CD4-positive, alpha-beta memory T cell (primary cell): ENCODE results near the gene TYK2. TPM values are rescaled to one million over a fixed set of nuclear protein-coding genes. Genes with fewer than 3 reads are reported as not detected.
A peak's percentile ranks its signal among the peaks of the same experiment; 100 is the strongest.

ENCODE experiments used
- CTCF ChIA-PET: fragments of 350-600 bp; sonication (Branson Sonifier 250); formaldehyde crosslinking; loops from one replicate; lab custom pipeline; 2021; ENCODE audit warnings: inconsistent platforms; ENCODE audit not compliant: partially characterized antibody; lab: Charles Lee
- POLR2A ChIA-PET: fragments of 350-600 bp; sonication (Branson Sonifier 250); formaldehyde crosslinking; loops from one replicate; lab custom pipeline; 2021; ENCODE audit not compliant: partially characterized antibody; lab: Charles Lee
- DNase-seq, 5 donors: peaks; one replicate each; pipeline versions ENCODE4 v3.0.0 to v3.0.0-alpha.2; 2020 to 2022; ENCODE audit warnings: mixed read lengths in 1 of 5
- H3K27ac ChIP-seq: one replicate; pipeline ENCODE4 v1.7.0; 2013; ENCODE audit warnings: low read depth, low read length
- H3K27me3 ChIP-seq: 2 replicates; pipeline ENCODE4 v1.7.0; 2013; ENCODE audit warnings: mild to moderate bottlenecking, low read length, moderate library complexity; ENCODE audit not compliant: insufficient read depth
- H3K36me3 ChIP-seq: 2 replicates; pipeline ENCODE4 v1.7.0; 2013; ENCODE audit warnings: mild to moderate bottlenecking, low read length, moderate library complexity; ENCODE audit not compliant: insufficient read depth
- H3K4me1 ChIP-seq: 2 replicates; pipeline ENCODE4 v1.7.0; 2013; ENCODE audit warnings: mild to moderate bottlenecking, low read length, moderate library complexity; ENCODE audit not compliant: insufficient read depth
- H3K4me3 ChIP-seq, 2 donors: one replicate each; pipeline ENCODE4 v1.7.0; 2013; ENCODE audit warnings: low read length in 2 of 2, mild to moderate bottlenecking in 1 of 2
- H3K9me3 ChIP-seq, 2 donors: one replicate each; pipeline ENCODE4 v1.7.0; 2013; ENCODE audit warnings: low read length in 2 of 2, control low read depth in 1 of 2; ENCODE audit not compliant: control insufficient read depth in 1 of 2
- H3K27ac Mint-ChIP-seq, 7 donors: one replicate each; pipeline ENCODE4 v1.8.0; 2020 to 2021; ENCODE audit warnings: mixed read lengths in 7 of 7, mild to moderate bottlenecking in 6 of 7, inconsistent platforms in 3 of 7, moderate library complexity in 3 of 7
- H3K27me3 Mint-ChIP-seq, 2 donors: one replicate each; pipeline ENCODE4 v1.8.0; 2020 to 2021; ENCODE audit warnings: mixed read lengths in 2 of 2
- H3K36me3 Mint-ChIP-seq, 2 donors: one replicate each; pipeline ENCODE4 v1.8.0; 2020 to 2021; ENCODE audit warnings: mixed read lengths in 2 of 2, inconsistent platforms in 1 of 2, mild to moderate bottlenecking in 1 of 2
- H3K4me1 Mint-ChIP-seq, 4 donors: one replicate each; pipeline ENCODE4 v1.8.0; 2020 to 2021; ENCODE audit warnings: mixed read lengths in 4 of 4, mild to moderate bottlenecking in 1 of 4
- H3K4me3 Mint-ChIP-seq, 8 donors: one replicate each; pipeline ENCODE4 v1.8.0; 2020 to 2021; ENCODE audit warnings: mixed read lengths in 8 of 8, mild to moderate bottlenecking in 7 of 8, moderate library complexity in 6 of 8, inconsistent platforms in 3 of 8
- H3K9me3 Mint-ChIP-seq, 8 donors: one replicate each; pipeline ENCODE4 v1.8.0; 2020 to 2021; ENCODE audit warnings: mixed read lengths in 8 of 8, mild to moderate bottlenecking in 5 of 8, inconsistent platforms in 3 of 8, moderate library complexity in 1 of 8
- intact Hi-C: fragments of 100-400 bp; cut with micrococcal nuclease; formaldehyde crosslinking; loops from one replicate; pipeline ENCODE4 v1.15.1; 2023
- polyA plus RNA-seq, 2 donors: library from polyadenylated mRNA; unstranded; fragments of 300-500 nt; fragmentation: Illumina TruSeq; gene quantifications; one replicate each; pipeline ENCODE4 v1.2.3, GENCODE V29; 2021
- total RNA-seq, 2 experiments: library from RNA; stranded (reverse); gene quantifications; one replicate each; pipeline ENCODE4 v1.2.3, GENCODE V29; 2021

TYK2 gene
- total RNA-seq = 100 to 1,000 TPM; 297 to 314 TPM
- 10 to 100 TPM; 33.3 to 77.2 TPM for polyA plus RNA-seq

DNA sequence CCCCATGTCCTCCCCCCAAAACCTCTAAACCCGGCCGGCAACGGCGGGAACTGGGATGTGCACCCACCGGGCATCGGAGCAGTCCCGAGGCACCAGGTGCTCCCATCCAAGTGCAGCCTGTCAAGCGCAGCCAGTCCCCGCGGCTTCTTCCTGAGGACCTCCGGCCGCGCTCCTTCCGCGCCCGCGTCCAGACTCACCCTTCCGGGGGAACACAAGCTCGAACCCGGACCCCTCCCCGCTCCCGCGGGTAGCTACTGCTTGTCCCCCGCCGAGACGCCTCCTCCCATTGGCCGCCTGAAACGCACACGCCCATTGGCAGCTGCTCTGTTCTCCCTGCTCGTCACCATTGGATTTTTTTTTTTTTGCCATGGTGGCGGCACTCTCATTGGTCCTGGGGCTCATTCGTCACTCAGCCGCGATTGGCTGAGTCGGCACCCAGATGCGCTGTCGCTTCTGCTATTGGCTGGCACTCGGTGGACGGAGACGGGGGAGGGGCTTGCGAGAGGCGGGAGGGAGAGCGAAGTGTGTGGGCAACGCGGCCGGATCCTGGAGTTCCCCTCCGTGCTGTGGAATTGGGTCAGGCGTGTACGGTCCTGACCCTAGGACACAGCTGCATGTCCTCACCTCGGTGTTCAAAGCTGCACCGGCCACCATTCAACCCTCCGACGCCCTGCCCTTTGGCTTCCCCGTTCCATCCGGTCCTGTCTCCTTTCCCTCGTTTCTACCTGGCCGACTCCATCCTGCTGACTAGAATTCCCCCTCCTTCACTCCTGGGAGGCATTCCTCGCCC, at the start of gene TYK2:
Gene TYK2 (minus strand): TSS at position 260 of the 790 bp plus-strand sequence. CDS start 2,166 bp downstream, outside the sequence.
- H3K4me1 ChIP-seq = peaks cover 13% of the 10 kb centered on the region
- H3K27me3 ChIP-seq = no peaks in the 10 kb centered on the region
- no peaks in the 10 kb centered on the region for H3K9me3 ChIP-seq
- H3K4me3 ChIP-seq = peak within 1 kb of the TSS; percentile 79 to 91
- peaks cover 0 to 2% (median 0%) of the 10 kb centered on the region in 8 donors for H3K9me3 Mint-ChIP-seq
- peak within 1 kb of the TSS; percentile 93 to 98 (median 96) for H3K4me3 Mint-ChIP-seq
- H3K4me1 Mint-ChIP-seq = peaks cover 18 to 28% (median 23%) of the 10 kb centered on the region in 4 donors
- ChIA-PET CTCF (interaction anchor here (0.5 to 5.1 kb wide), 8 partner anchors 10 to 519 kb away, joined by 3 to 37 read pairs (median 4); partner anchors contain the start of gene ICAM1), POLR2A (interaction anchor here (0.6 to 4.2 kb wide), 22 partner anchors 8 to 542 kb away, joined by 3 to 67 read pairs (median 4); partner anchors contain the start of genes ICAM1, ICAM4, ICAM5 and RAVER1)
- peak within 1 kb of the TSS; percentile 81 to 99 (median 98) for H3K27ac Mint-ChIP-seq
- DNase-seq = peak; percentile 96 to 98 (median 97)
- peak within 1 kb of the TSS; percentile 89 for H3K27ac ChIP-seq
- H3K36me3 ChIP-seq = peaks cover 4% of the 10 kb centered on the region
- H3K27me3 Mint-ChIP-seq = no peaks in the 10 kb centered on the region
- intact Hi-C loops = loop anchor here (1.0 to 2.0 kb wide), 3 partner anchors 41 to 110 kb away; partner anchors contain the start of genes ICAM1, ICAM3 and RAVER1
- peaks cover 17 to 20% of the 10 kb centered on the region in 2 donors for H3K36me3 Mint-ChIP-seq

- Histone ChIP-seq H3K27ac (peak overlapping the region; percentile 73), H3K36me3 (no peaks in the 10 kb centered on the region), H3K4me1 (peaks cover 71% of the 10 kb centered on the region), H3K9me3 (no peaks in the 10 kb centered on the region), H3K4me3 (no peak overlapping the region), H3K27me3 (no peaks in the 10 kb centered on the region)
- H3K4me3 Mint-ChIP-seq = peak overlapping the region in 2 of 8 donors; percentile 32 to 90
- intact Hi-C loops = no loop called here
- CTCF ChIA-PET = interaction anchor here (0.9 to 19.1 kb wide), 7 partner anchors 8 to 177 kb away, joined by 3 to 379 read pairs (median 6); partner anchors contain the start of genes CDC37 and MRPL4
- H3K9me3 Mint-ChIP-seq = peaks cover 0 to 7% (median 0%) of the 10 kb centered on the region in 8 donors
- DNase-seq = no peak
- peak overlapping the region; percentile 90 to 99 (median 98) for H3K27ac Mint-ChIP-seq
- peaks cover 10 to 26% of the 10 kb centered on the region in 2 donors for H3K27me3 Mint-ChIP-seq
- H3K36me3 Mint-ChIP-seq = peaks cover 0 to 12% of the 10 kb centered on the region in 2 donors
- peaks cover 32 to 84% (median 56%) of the 10 kb centered on the region in 4 donors for H3K4me1 Mint-ChIP-seq
- POLR2A ChIA-PET = interaction anchor here (1.0 to 26.5 kb wide), 3 partner anchors 7 to 124 kb away, joined by 5 to 470 read pairs (median 6); partner anchors contain the start of gene CDC37
These were observed 48.6 kb upstream of the TYK2 start for GRCh38 chr19:10428996-10429381.

GRCh38 chr19:10427169-10427568, 46.8 kb upstream of the TYK2 start:
- Mint-ChIP-seq H3K4me1 (peaks cover 37 to 81% (median 59%) of the 10 kb centered on the region in 4 donors), H3K9me3 (peaks cover 0 to 7% (median 0%) of the 10 kb centered on the region in 8 donors), H3K27ac (peak overlapping the region; percentile 85 to 99 (median 98)), H3K27me3 (peaks cover 14 to 36% of the 10 kb centered on the region in 2 donors), H3K4me3 (peak overlapping the region in 1 of 8 donors; percentile 90), H3K36me3 (peaks cover 0 to 12% of the 10 kb centered on the region in 2 donors)
- ChIA-PET CTCF (interaction anchor here (4.1 to 19.1 kb wide), 3 partner anchors 10 to 23 kb away, joined by 32 to 379 read pairs (median 117); partner anchors contain the start of gene CDC37), POLR2A (interaction anchor here (1.5 to 26.5 kb wide), 2 partner anchors 18 to 284 kb away, joined by 4 to 470 read pairs; partner anchors contain the start of gene CDC37)
- Histone ChIP-seq H3K4me3 (no peak overlapping the region), H3K36me3 (no peaks in the 10 kb centered on the region), H3K9me3 (no peaks in the 10 kb centered on the region), H3K4me1 (peaks cover 68% of the 10 kb centered on the region), H3K27ac (peak overlapping the region; percentile 73), H3K27me3 (peaks cover 6% of the 10 kb centered on the region)
- intact Hi-C loops = no loop called here
- DNase-seq = no peak

- Histone ChIP-seq H3K27ac (peak overlapping the region; percentile 38), H3K9me3 (no peaks in the 10 kb centered on the region), H3K4me1 (peaks cover 73% of the 10 kb centered on the region), H3K36me3 (no peaks in the 10 kb centered on the region), H3K27me3 (peaks cover 33% of the 10 kb centered on the region), H3K4me3 (peak overlapping the region in 1 of 2 donors; percentile 60)
- H3K27ac Mint-ChIP-seq = peak overlapping the region; percentile 36 to 99 (median 97)
- peak in 4 of 5 donors; percentile 59 to 86 (median 64) for DNase-seq
- H3K9me3 Mint-ChIP-seq = peaks cover 0 to 11% (median under 1%) of the 10 kb centered on the region in 8 donors
- H3K27me3 Mint-ChIP-seq = peaks cover 29 to 46% of the 10 kb centered on the region in 2 donors
- ChIA-PET CTCF (interaction anchor here (1.0 to 19.1 kb wide), 7 partner anchors 9 to 224 kb away, joined by 3 to 379 read pairs (median 6); partner anchors contain the start of genes CDC37 and ICAM1), POLR2A (interaction anchor here (0.9 to 26.5 kb wide), 5 partner anchors 13 to 188 kb away, joined by 3 to 470 read pairs (median 3); partner anchors contain the start of genes CDC37 and ICAM1)
- H3K36me3 Mint-ChIP-seq = peaks cover 0 to 11% of the 10 kb centered on the region in 2 donors
- peak overlapping the region in 7 of 8 donors; percentile 52 to 79 (median 61) for H3K4me3 Mint-ChIP-seq
- peaks cover 35 to 79% (median 60%) of the 10 kb centered on the region in 4 donors for H3K4me1 Mint-ChIP-seq
- intact Hi-C loops = loop anchor here (1.0 kb wide), 1 partner anchor 21 kb away; the partner anchor contains the start of gene CDC37
These were observed 43.8 kb upstream of the TYK2 start for GRCh38 chr19:10424011-10424637.

DNA sequence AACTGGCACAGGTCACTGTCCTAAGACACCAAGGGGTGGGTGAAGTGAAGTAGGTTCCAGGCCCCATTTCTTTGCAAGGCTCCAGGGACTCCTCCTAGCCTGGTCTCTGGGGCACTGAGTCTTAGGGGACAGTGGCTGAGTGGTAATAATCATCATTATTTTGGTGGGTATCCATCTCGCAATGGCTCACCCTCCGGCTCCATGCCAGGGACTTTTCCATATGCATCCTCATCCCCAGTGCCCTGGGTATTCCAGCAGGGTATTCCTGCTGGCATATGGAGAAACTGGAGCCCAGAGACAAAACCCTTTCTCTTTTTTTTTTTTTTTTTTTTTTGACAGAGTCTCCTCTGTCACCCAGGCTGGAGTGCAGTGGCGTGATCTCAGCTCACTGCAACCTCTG, 42.5 kb upstream of the TYK2 start:
- no peak for DNase-seq
- no peaks in the 10 kb centered on the region for H3K9me3 ChIP-seq
- intact Hi-C loops = no loop called here
- Mint-ChIP-seq H3K4me1 (peaks cover 31 to 77% (median 54%) of the 10 kb centered on the region in 4 donors), H3K4me3 (no peak overlapping the region), H3K27ac (peak overlapping the region in 1 of 7 donors; percentile 99), H3K36me3 (peaks cover 0 to 4% of the 10 kb centered on the region in 2 donors), H3K27me3 (peaks cover 34 to 49% of the 10 kb centered on the region in 2 donors), H3K9me3 (peaks cover 0 to 7% (median 0%) of the 10 kb centered on the region in 8 donors)
- no peaks in the 10 kb centered on the region for H3K36me3 ChIP-seq
- ChIA-PET POLR2A (interaction anchor here (26.5 kb wide), 1 partner anchor 13 kb away, joined by 470 read pairs; the partner anchor contains the start of gene CDC37), CTCF (interaction anchor here (2.0 to 19.1 kb wide), 4 partner anchors 8 to 152 kb away, joined by 6 to 379 read pairs (median 72); partner anchors contain the start of genes CDC37 and ICAM1)
- no peak overlapping the region for H3K4me3 ChIP-seq
- H3K4me1 ChIP-seq = peaks cover 73% of the 10 kb centered on the region
- H3K27me3 ChIP-seq = peaks cover 45% of the 10 kb centered on the region
- H3K27ac ChIP-seq = no peak overlapping the region

DNA sequence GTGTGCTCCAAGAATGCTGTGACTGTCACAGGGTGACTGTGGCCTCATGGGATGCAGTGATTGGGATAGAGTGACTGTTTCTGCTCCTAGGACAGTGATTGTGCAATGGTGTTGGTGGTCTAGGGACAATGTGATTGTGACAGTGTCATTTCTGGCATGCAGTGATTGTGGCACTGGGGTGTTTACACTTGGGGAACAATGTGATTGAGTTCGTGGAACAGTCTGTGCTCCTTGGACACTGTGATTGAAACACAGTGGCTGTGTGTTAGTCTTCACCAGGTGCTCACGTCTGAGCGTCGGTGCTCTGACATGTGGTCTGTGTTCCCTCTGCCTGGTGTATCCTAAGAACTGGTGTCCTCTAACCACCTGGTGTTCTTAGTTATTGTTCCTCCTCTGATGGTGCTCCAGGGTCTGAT, 41.7 kb upstream of the TYK2 start:
- intact Hi-C loops = no loop called here
- no peak for DNase-seq
- peaks cover 52% of the 10 kb centered on the region for H3K27me3 ChIP-seq

More for the DNA sequence above, 41.7 kb upstream of the TYK2 start:
- H3K4me1 Mint-ChIP-seq = peaks cover 27 to 71% (median 48%) of the 10 kb centered on the region in 4 donors
- peak overlapping the region in 4 of 7 donors; percentile 68 to 99 (median 86) for H3K27ac Mint-ChIP-seq
- peaks cover 38 to 52% of the 10 kb centered on the region in 2 donors for H3K27me3 Mint-ChIP-seq
- H3K9me3 ChIP-seq = no peaks in the 10 kb centered on the region
- peaks cover 0 to 4% (median 0%) of the 10 kb centered on the region in 8 donors for H3K9me3 Mint-ChIP-seq
- CTCF ChIA-PET = interaction anchor here (0.9 to 19.1 kb wide), 4 partner anchors 7 to 33 kb away, joined by 3 to 379 read pairs (median 61); partner anchors contain the start of gene CDC37
- peak overlapping the region in 5 of 8 donors; percentile 5 to 76 (median 39) for H3K4me3 Mint-ChIP-seq
- H3K4me3 ChIP-seq = no peak overlapping the region
- H3K27ac ChIP-seq = no peak overlapping the region
- POLR2A ChIA-PET = interaction anchor here (1.1 to 26.5 kb wide), 3 partner anchors 8 to 13 kb away, joined by 5 to 470 read pairs (median 6); partner anchors contain the start of gene CDC37
- no peaks in the 10 kb centered on the region for H3K36me3 ChIP-seq
- H3K4me1 ChIP-seq = peaks cover 73% of the 10 kb centered on the region
- peaks cover 0 to 4% of the 10 kb centered on the region in 2 donors for H3K36me3 Mint-ChIP-seq
